ENCODE results near the gene IGSF21.
A peak's percentile ranks its signal among the peaks of the same experiment; 100 is the strongest.

The IGSF21 gene

GRCh38 chr1:18417316-18418269 lies 310.0 kb downstream of the IGSF21 start:
- 0 out of 2 replicates have a peak, but pooled peaks have one; percentile 29 for TF ChIP-seq CTCF (conservative IDR thresholded peaks at IDR 0.05)
- peak overlapping the region; percentile 58 for H3K27ac ChIP-seq

GRCh38 chr1:18419113-18419844 lies 311.7 kb downstream of the IGSF21 start:
- no peak for TF ChIP-seq CTCF (conservative IDR thresholded peaks at IDR 0.05)
- H3K27ac ChIP-seq, result no peak overlapping the region

- no peak overlapping the region for H3K27ac ChIP-seq
- TF ChIP-seq CTCF (conservative IDR thresholded peaks at IDR 0.05), result no peak
Measured at GRCh38 chr1:18419845-18420184, 312.2 kb downstream of the IGSF21 start.

- TF ChIP-seq CTCF (conservative IDR thresholded peaks at IDR 0.05), result no peak
- H3K27ac ChIP-seq, result no peak overlapping the region
Measured at GRCh38 chr1:18422076-18422777, 314.6 kb downstream of the IGSF21 start.

GRCh38 chr1:18422954-18423353 lies 315.4 kb downstream of the IGSF21 start:
- no peak overlapping the region for H3K27ac ChIP-seq
- no peak for TF ChIP-seq CTCF (conservative IDR thresholded peaks at IDR 0.05)

GRCh38 chr1:18426580-18426979 lies 319.0 kb downstream of the IGSF21 start:
- H3K27ac ChIP-seq, result no peak overlapping the region
- TF ChIP-seq CTCF (conservative IDR thresholded peaks at IDR 0.05), result no peak
